ENCODE data around the gene TAF8.

DNA sequence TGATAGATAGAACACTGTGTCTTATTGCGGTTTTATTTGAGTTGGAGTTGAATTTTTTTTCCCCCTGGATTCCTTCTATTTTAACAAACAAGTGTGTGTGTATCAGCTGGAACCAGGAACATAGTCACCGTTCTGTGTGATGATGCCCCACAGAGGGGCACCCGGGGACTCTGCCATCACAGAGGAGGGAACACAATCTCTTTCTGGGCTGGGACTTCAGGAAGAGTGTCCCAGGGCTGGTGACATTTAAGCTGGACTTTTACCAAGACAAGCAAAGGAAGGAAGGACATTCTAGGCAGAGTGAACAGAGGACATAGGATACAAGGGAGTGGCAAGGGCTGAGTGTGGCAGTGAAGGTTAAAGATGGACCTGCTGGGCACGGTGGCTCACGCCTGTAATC, 33.2 kb downstream of the TAF8 start:
- TF ChIP-seq, protein P1, sequence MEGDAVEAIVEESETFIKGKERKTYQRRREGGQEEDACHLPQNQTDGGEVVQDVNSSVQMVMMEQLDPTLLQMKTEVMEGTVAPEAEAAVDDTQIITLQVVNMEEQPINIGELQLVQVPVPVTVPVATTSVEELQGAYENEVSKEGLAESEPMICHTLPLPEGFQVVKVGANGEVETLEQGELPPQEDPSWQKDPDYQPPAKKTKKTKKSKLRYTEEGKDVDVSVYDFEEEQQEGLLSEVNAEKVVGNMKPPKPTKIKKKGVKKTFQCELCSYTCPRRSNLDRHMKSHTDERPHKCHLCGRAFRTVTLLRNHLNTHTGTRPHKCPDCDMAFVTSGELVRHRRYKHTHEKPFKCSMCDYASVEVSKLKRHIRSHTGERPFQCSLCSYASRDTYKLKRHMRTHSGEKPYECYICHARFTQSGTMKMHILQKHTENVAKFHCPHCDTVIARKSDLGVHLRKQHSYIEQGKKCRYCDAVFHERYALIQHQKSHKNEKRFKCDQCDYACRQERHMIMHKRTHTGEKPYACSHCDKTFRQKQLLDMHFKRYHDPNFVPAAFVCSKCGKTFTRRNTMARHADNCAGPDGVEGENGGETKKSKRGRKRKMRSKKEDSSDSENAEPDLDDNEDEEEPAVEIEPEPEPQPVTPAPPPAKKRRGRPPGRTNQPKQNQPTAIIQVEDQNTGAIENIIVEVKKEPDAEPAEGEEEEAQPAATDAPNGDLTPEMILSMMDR (IDR thresholded peaks at IDR 0.05), result no peak
- TF ChIP-seq POLR2A (IDR thresholded peaks at IDR 0.05), result no peak
